Measurements from ENCODE around the gene UBE2J2. TPM values are rescaled to one million over a fixed set of nuclear protein-coding genes. Genes with fewer than 3 reads are reported as not detected.
A peak's percentile ranks its signal among the peaks of the same experiment; 100 is the strongest.

The UBE2J2 gene
- total RNA-seq, 4 donors from 2014 or later, result 30.2 to 70.0 (median 60.0) TPM

DNA sequence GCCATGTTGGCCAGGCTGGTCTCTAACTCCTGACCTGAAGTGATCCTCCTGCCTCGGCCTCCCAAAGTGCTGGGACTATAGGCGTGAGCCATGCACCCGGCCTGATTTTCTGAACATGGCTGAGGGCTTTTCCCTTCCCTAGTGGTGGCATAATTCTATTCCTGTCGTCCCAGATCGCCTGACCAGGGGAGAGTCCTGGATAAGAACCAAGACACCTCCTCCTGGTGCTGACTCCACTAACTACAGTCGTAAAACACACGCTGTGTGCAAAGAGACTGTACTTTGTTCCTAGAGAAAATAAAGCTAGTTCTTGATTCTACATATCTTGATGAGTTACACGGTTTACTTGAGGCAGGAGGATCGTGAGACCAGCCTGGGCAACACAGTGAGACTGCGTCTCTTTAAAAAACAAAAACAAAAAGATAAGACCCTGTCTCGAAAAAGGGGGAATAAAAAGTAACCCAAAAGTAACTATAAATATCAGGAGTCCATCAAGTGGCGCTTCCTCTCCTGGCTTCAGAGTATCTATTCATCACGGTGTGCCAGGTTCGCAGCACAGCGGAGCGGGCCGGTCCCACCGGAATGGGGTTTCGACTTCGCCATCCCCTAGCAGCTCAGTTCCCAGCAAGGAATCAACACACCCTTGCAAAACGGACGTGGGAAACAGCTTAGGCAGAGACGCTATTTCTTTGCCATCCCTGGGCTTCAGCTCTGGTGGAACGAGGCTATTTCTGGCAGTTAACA, 42.8 kb downstream of the UBE2J2 start:
- Histone ChIP-seq H3K4me1 (peaks cover 32% of the 10 kb centered on the region), H3K36me3 (peaks cover 26% of the 10 kb centered on the region), H3K4me3 (peak overlapping the region; percentile 84), H3K27ac (peak overlapping the region; percentile 88), H3K9me3 (no peaks in the 10 kb centered on the region), H3K27me3 (no peaks in the 10 kb centered on the region)
- TF ChIP-seq POLR2AphosphoS5 (IDR thresholded peaks at IDR 0.05), result no peak
- no peak for TF ChIP-seq EP300 (IDR thresholded peaks at IDR 0.05)
- TF ChIP-seq, protein P1, sequence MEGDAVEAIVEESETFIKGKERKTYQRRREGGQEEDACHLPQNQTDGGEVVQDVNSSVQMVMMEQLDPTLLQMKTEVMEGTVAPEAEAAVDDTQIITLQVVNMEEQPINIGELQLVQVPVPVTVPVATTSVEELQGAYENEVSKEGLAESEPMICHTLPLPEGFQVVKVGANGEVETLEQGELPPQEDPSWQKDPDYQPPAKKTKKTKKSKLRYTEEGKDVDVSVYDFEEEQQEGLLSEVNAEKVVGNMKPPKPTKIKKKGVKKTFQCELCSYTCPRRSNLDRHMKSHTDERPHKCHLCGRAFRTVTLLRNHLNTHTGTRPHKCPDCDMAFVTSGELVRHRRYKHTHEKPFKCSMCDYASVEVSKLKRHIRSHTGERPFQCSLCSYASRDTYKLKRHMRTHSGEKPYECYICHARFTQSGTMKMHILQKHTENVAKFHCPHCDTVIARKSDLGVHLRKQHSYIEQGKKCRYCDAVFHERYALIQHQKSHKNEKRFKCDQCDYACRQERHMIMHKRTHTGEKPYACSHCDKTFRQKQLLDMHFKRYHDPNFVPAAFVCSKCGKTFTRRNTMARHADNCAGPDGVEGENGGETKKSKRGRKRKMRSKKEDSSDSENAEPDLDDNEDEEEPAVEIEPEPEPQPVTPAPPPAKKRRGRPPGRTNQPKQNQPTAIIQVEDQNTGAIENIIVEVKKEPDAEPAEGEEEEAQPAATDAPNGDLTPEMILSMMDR (IDR thresholded peaks at IDR 0.05), result no peak
- no peak for TF ChIP-seq POLR2A (IDR thresholded peaks at IDR 0.05)
- 14% methylated on average over 22 of the region's 24 CpGs for WGBS
- no peak for DNase-seq (ENCODE audit: low spot score in 2 of 2)

DNA sequence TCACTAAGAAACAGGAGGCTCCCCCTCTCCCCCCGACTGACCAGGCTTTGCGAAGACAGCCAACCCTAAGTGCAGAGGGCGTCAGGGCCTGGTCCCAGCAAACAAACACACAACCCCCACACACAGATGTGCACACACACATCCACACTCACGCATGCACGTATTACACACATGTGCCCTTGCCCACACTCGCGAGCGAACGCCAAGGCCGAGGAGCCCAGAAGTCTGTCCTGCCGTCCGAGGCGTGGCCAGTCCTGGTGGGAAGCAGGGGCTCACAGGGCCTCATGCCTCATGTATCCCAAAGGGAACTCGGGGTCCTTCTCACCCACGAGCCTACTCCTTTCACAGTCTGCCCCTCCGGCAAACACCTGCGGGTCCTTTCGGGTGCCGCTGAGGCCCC, 43.9 kb downstream of the UBE2J2 start:
- H3K27ac ChIP-seq, result no peak overlapping the region
- peaks cover 32% of the 10 kb centered on the region for H3K36me3 ChIP-seq
- H3K4me3 ChIP-seq, result peak overlapping the region; percentile 84
- TF ChIP-seq POLR2AphosphoS5 (IDR thresholded peaks at IDR 0.05) (no peak), EP300 (IDR thresholded peaks at IDR 0.05) (no peak), POLR2A (IDR thresholded peaks at IDR 0.05) (no peak)
- TF ChIP-seq, protein P1 (IDR thresholded peaks at IDR 0.05), result no peak
- H3K9me3 ChIP-seq, result no peaks in the 10 kb centered on the region
- H3K4me1 ChIP-seq, result peaks cover 38% of the 10 kb centered on the region
- no peaks in the 10 kb centered on the region for H3K27me3 ChIP-seq
- WGBS, result 84% methylated on average over 9 of the region's 19 CpGs
- no peak for DNase-seq (ENCODE audit: low spot score in 2 of 2)

DNA sequence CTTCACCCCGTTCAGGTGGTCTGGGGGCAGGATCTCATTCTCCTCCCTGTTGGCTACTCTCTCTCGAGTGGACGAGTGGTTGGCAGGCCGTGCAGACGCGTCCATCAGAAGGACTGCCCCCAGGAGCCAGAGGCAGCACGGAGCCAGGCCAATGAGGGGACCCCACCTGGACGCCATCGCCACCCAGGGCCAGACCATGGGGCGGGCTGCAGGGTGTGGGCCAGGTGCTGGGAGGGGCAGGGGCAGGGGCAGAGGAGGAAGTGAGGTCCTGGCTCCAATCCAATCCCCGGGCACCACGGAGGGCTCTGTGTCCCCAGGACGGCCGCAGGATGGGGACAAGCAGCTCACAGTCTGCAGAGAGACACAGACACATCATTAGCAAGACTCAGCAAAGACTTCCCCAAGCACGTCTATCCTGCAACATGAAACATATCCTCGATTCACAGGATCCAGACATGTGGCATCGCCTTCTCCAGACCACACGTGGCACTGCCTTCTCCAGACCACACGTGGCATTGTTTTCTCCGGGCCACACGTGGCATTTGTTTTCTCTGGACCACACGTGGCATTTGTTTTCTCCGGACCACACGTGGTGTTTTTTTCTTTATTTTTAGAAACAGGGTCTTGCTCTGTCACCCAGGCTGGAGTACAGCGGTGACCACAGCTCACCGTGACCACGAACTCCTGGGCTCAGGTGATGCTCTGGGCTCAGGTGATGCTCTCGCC, 44.9 kb downstream of the UBE2J2 start:
- H3K9me3 ChIP-seq, result no peaks in the 10 kb centered on the region
- WGBS, result 80% methylated on average over 27 of the region's 28 CpGs
- no peaks in the 10 kb centered on the region for H3K27me3 ChIP-seq
- peaks cover 42% of the 10 kb centered on the region for H3K36me3 ChIP-seq
- TF ChIP-seq, protein P1 (IDR thresholded peaks at IDR 0.05), result no peak
- TF ChIP-seq POLR2A (IDR thresholded peaks at IDR 0.05) (no peak), EP300 (IDR thresholded peaks at IDR 0.05) (no peak), POLR2AphosphoS5 (IDR thresholded peaks at IDR 0.05) (no peak)
- DNase-seq (ENCODE audit: low spot score in 2 of 2), result no peak
- H3K27ac ChIP-seq, result no peak overlapping the region
- no peak overlapping the region for H3K4me3 ChIP-seq
- peaks cover 41% of the 10 kb centered on the region for H3K4me1 ChIP-seq

DNA sequence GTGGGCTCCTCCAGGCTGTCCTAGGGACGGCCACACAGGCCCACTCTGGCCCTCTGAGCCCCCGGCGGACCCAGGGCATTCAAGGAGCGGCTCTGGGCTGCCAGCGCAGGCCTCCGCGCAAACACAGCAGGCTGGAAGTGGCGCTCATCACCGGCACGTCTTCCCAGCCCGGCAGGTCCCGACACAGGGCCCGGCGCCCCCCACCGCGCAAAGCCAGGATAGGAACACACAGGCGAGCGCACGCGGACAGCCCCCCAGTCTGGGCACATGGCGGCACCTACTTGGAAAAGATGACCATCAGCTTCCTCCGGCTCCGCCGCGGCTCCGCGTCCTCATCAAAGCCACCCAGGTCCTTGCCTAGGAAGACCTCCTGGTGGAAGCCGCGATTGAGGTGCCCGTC, 45.5 kb downstream of the UBE2J2 start:
- Histone ChIP-seq H3K9me3 (no peaks in the 10 kb centered on the region), H3K4me3 (no peak overlapping the region), H3K27ac (no peak overlapping the region), H3K4me1 (peaks cover 37% of the 10 kb centered on the region), H3K27me3 (no peaks in the 10 kb centered on the region), H3K36me3 (peaks cover 47% of the 10 kb centered on the region)
- DNase-seq (ENCODE audit: low spot score in 2 of 2), result no peak
- 86% methylated on average over 13 of the region's 30 CpGs for WGBS
- TF ChIP-seq POLR2AphosphoS5 (IDR thresholded peaks at IDR 0.05) (no peak), EP300 (IDR thresholded peaks at IDR 0.05) (no peak), POLR2A (IDR thresholded peaks at IDR 0.05) (no peak)
- TF ChIP-seq, protein P1 (IDR thresholded peaks at IDR 0.05), result no peak

DNA sequence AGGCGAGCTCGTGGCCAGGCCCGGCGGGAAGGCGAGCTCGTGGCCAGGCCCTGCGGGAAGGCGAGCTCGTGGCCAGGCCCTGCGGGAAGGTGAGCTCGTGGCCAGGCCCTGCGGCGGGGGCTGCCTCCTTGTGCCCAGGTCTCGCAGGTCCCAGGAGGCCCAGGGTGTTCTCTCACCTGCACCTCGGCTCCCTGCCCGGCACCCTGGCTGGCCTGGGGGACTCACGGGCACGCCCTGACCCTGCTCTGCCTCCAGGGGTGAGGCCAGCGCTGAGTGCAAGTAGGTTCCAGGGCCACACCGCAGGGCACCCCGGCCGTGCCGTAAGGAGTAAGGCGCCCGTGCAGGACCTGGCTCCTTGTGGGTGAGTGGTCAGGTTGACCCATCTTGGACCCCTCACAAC, 46.3 kb downstream of the UBE2J2 start:
- peaks cover 29% of the 10 kb centered on the region for H3K4me1 ChIP-seq
- no peak overlapping the region for H3K27ac ChIP-seq
- peaks cover 55% of the 10 kb centered on the region for H3K36me3 ChIP-seq
- no peak for TF ChIP-seq EP300 (IDR thresholded peaks at IDR 0.05)
- no peak for TF ChIP-seq POLR2AphosphoS5 (IDR thresholded peaks at IDR 0.05)
- TF ChIP-seq, protein P1 (IDR thresholded peaks at IDR 0.05), result no peak
- TF ChIP-seq POLR2A (IDR thresholded peaks at IDR 0.05), result no peak
- no peak overlapping the region for H3K4me3 ChIP-seq
- H3K27me3 ChIP-seq, result no peaks in the 10 kb centered on the region
- DNase-seq (ENCODE audit: low spot score in 2 of 2), result no peak
- no CpG with 5 or more reads among the region's 25 CpGs for WGBS
- H3K9me3 ChIP-seq, result no peaks in the 10 kb centered on the region

All from suprapubic skin (tissue), 4 donors.